ENCODE measurements around the gene WARS2. TPM values are rescaled to one million over a fixed set of nuclear protein-coding genes. Genes with fewer than 3 reads are reported as not detected.

The WARS2 gene
- total RNA-seq, 1 experiment from 2014 or later, result 21.2 TPM

Small RNA genes within 50 kb of the gene (small RNA-seq; reads per million reads assigned to genes)
- gene AL139420.2, result not detected

Other genes with a start within 250 kb of the WARS2 start
- gene TBX15, start 152.3 kb downstream of the WARS2 start, total RNA-seq (2014; rRNA removed; shearing (Covaris generic); ENCODE audit: low replicate concordance), result not detected in 2 replicates
- gene HAO2, start 228.1 kb upstream of the WARS2 start, total RNA-seq (2014; rRNA removed; shearing (Covaris generic); ENCODE audit: low replicate concordance), result not detected in 2 replicates